ENCODE results near the gene EXOC6. TPM values are rescaled to one million over a fixed set of nuclear protein-coding genes. Genes with fewer than 3 reads are reported as not detected.

The EXOC6 gene
- total RNA-seq, 1 experiment from 2014 or later = 8.6 TPM

DNA sequence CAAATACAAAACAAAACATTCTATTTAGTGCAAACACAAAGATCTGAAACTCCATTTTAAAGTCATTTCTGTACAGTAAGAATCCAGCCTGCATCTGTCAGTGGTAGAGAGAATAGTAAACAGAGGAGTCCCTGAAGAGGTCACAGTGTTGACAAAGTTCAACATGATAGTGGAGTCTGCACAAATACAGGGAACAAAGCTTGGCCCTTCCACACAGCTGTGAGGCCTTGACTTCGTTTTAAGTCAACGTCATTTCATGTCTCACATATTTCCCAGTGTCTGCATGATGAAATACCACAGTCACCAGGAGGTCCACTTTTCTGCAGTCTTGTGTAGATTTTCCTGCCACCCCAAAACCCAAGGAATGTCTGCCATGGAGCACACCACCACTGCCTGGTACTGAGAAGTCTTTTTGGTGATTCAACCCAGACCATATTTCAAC lies 258.3 kb downstream of the EXOC6 start:
- DNase-seq (ENCODE audit: low read depth) = no peak

Small RNA genes within 50 kb of the gene (small RNA-seq; reads per million reads assigned to genes)
- not detected for gene AL392103.1

Other genes with a start within 250 kb of the EXOC6 start
- 2.6 and 2.7 TPM in 2 replicates for gene HHEX, start 158.6 kb upstream of the EXOC6 start, total RNA-seq (2014; rRNA removed; shearing (Covaris generic))
- not detected in 2 replicates for gene CYP26C1, start 212.3 kb downstream of the EXOC6 start, total RNA-seq (2014; rRNA removed; shearing (Covaris generic))
- not detected in 2 replicates for gene CYP26A1, start 225.4 kb downstream of the EXOC6 start, total RNA-seq (2014; rRNA removed; shearing (Covaris generic))